AG09319 (cell line): ENCODE results near the gene PCDH9.

ENCODE experiments used
- DNase-seq: peaks from one replicate; pipeline ENCODE4 v3.0.0-alpha.2; 2010; ENCODE audit warnings: low read depth; ENCODE audit errors: extremely low read depth
- TF ChIP-seq, protein P1 (sequence below): IDR thresholded peaks from 2 replicates; pipeline ENCODE4 v1.5.1; 2011; ENCODE audit warnings: low read depth, mild to moderate bottlenecking, inconsistent platforms, low read length, moderate library complexity

The PCDH9 gene

DNA sequence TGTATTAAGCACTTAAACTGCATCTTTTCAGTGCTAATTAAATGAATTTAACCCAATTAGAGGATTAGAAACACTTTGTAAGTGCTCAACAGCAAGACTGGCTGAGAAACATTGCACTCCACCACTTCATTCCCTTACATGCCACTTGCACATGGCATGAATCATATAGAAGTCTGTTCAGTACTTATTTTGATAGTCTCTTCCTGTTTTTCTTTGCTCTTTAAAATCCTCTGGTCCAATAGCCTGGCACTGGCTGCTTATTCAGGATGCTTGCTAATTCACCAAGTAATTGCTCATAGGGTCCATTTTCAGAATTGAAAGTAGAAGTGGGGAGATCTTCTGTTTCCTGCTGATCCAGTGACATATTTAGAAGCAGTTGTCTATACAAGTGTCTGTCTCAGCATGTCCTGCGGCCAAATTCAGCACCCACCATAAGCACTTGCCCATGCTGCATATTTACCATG is 900.1 kb downstream of the PCDH9 start:
- DNase-seq = no peak
- TF ChIP-seq, protein P1, sequence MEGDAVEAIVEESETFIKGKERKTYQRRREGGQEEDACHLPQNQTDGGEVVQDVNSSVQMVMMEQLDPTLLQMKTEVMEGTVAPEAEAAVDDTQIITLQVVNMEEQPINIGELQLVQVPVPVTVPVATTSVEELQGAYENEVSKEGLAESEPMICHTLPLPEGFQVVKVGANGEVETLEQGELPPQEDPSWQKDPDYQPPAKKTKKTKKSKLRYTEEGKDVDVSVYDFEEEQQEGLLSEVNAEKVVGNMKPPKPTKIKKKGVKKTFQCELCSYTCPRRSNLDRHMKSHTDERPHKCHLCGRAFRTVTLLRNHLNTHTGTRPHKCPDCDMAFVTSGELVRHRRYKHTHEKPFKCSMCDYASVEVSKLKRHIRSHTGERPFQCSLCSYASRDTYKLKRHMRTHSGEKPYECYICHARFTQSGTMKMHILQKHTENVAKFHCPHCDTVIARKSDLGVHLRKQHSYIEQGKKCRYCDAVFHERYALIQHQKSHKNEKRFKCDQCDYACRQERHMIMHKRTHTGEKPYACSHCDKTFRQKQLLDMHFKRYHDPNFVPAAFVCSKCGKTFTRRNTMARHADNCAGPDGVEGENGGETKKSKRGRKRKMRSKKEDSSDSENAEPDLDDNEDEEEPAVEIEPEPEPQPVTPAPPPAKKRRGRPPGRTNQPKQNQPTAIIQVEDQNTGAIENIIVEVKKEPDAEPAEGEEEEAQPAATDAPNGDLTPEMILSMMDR = no peak

- TF ChIP-seq, protein P1 = no peak
- DNase-seq = no peak
Measured at GRCh38 chr13:66328476-66328875, 901.7 kb downstream of the PCDH9 start.

DNA sequence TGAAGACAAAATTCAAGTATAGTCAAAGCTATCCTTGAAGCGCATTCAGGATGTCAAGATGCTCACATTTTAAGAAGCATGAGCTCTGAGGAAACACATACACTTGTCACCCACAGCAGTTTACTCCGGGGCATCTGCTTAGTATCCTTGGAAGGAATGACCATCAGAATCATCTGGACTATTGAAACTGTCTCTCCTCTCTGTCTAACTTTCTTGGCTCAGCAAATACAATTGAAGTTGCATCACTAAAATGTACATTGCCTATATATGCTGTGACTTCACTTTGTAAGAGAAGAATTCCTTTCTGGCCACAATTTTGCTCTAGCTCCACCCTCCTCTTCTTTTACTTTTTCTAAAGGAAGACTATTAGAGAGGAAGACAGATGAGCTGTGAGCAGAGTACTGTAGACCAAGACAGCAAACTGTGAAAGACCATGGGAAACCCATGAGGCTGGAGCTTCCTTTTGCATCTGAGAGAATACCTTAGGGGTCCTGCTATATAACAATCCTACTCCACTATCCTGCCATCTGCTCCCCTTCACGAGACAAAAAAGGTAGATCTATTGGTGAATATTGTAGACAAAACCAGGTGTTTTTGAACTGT is 906.3 kb downstream of the PCDH9 start:
- TF ChIP-seq, protein P1 = no peak
- no peak for DNase-seq

DNA sequence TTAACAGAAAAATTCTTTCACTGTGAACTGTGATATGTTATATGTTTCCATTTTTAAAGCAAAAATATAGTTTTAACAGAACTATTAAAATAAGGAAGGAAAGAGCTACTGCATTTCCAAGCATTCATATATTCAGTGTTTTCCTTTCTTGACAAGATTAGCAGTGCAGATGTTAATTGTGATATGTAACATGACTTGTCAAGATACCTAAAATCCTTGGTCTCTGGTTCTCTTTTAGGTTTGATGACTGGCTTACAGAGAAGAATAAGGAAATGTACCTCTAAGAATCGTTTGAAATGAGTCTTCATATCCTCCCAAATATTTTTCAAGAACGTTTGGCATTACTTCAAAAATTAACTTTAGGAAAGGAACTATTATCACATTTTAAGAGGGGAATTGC is 907.2 kb downstream of the PCDH9 start:
- DNase-seq = no peak
- TF ChIP-seq, protein P1 = no peak

GRCh38 chr13:66322193-66322740 is 907.9 kb downstream of the PCDH9 start:
- TF ChIP-seq, protein P1 = no peak

GRCh38 chr13:66314911-66315310 is 915.2 kb downstream of the PCDH9 start:
- TF ChIP-seq, protein P1 = no peak
- DNase-seq = no peak

More at GRCh38 chr13:66322193-66322740, 907.9 kb downstream of the PCDH9 start:
- no peak for DNase-seq

DNA sequence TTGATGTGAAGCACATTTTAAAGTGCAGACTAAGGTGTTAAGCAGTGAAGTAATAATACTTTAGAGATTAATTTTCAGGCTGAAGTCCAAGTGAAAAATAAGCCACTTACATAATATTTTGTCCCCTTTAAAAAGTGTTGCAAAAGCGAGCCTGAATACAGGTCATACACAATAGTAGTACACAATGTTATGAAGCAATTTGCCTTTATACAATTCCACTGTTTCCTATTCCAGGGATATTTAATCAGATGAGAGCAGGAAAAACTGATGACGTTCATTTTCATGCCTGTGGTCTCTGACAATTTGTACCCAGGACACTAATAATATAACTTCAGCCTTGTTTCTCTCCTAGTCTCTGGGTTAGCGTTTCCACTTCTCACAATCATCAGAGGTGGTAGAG is 916.7 kb downstream of the PCDH9 start:
- TF ChIP-seq, protein P1 = no peak
- no peak for DNase-seq
